Measurements from ENCODE around the gene FAM53B.

The FAM53B gene

DNA sequence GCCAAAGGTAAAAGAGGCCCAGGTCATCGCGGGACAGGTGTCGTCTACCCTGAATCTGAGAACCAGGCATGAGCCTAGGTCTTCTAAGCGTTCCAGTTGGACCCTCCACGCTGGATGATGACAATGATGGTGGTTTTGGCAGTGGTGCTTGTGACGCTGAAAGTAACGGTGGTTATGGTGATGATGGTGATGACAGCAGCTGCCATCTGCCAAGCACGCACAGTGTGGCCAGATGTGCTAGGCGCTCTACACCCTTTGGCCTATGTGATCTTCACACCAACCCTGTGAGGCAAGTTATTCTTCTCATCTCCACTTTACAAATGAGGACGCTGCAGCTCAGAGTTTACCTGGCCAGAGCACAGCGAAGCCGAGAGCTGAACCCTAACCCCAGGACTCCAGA lies 93.9 kb downstream of the FAM53B start:
- H3K27ac ChIP-seq = no peak overlapping the region; the same call in 1 of the 2 replicates
- H3K9ac ChIP-seq = no peak overlapping the region
- no peak overlapping the region for H2AFZ ChIP-seq (ENCODE audit: low read depth)

DNA sequence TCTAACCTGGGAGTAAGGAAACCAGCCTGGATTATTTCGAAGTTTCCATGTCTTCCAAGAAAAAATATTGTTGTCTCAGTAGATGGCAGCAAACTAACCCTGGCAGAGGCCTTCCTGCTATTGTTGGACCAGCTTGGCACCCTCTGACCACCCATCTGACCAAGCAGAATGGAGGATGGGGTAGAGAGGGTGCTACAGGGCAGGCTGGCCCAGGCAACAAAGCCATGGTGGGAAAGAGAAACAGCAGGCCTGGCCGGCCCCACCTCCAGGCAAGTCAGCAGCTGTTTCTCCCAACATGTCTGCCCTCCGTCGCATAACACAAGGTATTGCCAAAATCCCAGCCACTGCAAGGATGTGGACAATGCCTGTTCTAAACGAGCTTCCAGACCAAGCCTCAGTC lies 95.0 kb downstream of the FAM53B start:
- H3K27ac ChIP-seq = peak overlapping the region; percentile 99
- no peaks in the 10 kb centered on the region for H3K27me3 ChIP-seq (ENCODE audit: insufficient read depth, low read depth)
- H3K9ac ChIP-seq = peak overlapping the region; percentile 82; the same call in 1 of the 2 replicates
- H3K4me3 ChIP-seq (IDR thresholded peaks at IDR 0.05; ENCODE audit: insufficient read depth, low read depth, low read length) = no peak overlapping the region
- H3K4me1 ChIP-seq (ENCODE audit: low read depth, poor library complexity, severe bottlenecking) = peaks cover 80% of the 10 kb centered on the region
- TF ChIP-seq, protein P1, sequence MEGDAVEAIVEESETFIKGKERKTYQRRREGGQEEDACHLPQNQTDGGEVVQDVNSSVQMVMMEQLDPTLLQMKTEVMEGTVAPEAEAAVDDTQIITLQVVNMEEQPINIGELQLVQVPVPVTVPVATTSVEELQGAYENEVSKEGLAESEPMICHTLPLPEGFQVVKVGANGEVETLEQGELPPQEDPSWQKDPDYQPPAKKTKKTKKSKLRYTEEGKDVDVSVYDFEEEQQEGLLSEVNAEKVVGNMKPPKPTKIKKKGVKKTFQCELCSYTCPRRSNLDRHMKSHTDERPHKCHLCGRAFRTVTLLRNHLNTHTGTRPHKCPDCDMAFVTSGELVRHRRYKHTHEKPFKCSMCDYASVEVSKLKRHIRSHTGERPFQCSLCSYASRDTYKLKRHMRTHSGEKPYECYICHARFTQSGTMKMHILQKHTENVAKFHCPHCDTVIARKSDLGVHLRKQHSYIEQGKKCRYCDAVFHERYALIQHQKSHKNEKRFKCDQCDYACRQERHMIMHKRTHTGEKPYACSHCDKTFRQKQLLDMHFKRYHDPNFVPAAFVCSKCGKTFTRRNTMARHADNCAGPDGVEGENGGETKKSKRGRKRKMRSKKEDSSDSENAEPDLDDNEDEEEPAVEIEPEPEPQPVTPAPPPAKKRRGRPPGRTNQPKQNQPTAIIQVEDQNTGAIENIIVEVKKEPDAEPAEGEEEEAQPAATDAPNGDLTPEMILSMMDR (conservative IDR thresholded peaks at IDR 0.05; ENCODE audit: low read depth, low read length) = no peak
- H4K20me1 ChIP-seq (ENCODE audit: insufficient read depth) = no peaks in the 10 kb centered on the region
- no peak overlapping the region for H2AFZ ChIP-seq (ENCODE audit: low read depth)
- peaks cover 13% of the 10 kb centered on the region; the same call in 1 of the 2 replicates for H3K79me2 ChIP-seq (ENCODE audit: insufficient read depth, low read depth)
- no peaks in the 10 kb centered on the region for H3K36me3 ChIP-seq (ENCODE audit: insufficient read depth)
- peak overlapping the region; percentile 99 for H3K4me2 ChIP-seq

More for the DNA sequence above, 93.9 kb downstream of the FAM53B start:
- no peaks in the 10 kb centered on the region for H3K36me3 ChIP-seq (ENCODE audit: insufficient read depth)
- peaks cover 85% of the 10 kb centered on the region for H3K4me1 ChIP-seq (ENCODE audit: low read depth, poor library complexity, severe bottlenecking)
- H3K79me2 ChIP-seq (ENCODE audit: insufficient read depth, low read depth) = peaks cover 13% of the 10 kb centered on the region; the same call in 1 of the 2 replicates
- no peaks in the 10 kb centered on the region for H4K20me1 ChIP-seq (ENCODE audit: insufficient read depth)
- H3K4me2 ChIP-seq = no peak overlapping the region
- no peaks in the 10 kb centered on the region for H3K27me3 ChIP-seq (ENCODE audit: insufficient read depth, low read depth)
- no peak overlapping the region for H3K4me3 ChIP-seq (IDR thresholded peaks at IDR 0.05; ENCODE audit: insufficient read depth, low read depth, low read length)
- TF ChIP-seq, protein P1 (conservative IDR thresholded peaks at IDR 0.05; ENCODE audit: low read depth, low read length) = no peak

DNA sequence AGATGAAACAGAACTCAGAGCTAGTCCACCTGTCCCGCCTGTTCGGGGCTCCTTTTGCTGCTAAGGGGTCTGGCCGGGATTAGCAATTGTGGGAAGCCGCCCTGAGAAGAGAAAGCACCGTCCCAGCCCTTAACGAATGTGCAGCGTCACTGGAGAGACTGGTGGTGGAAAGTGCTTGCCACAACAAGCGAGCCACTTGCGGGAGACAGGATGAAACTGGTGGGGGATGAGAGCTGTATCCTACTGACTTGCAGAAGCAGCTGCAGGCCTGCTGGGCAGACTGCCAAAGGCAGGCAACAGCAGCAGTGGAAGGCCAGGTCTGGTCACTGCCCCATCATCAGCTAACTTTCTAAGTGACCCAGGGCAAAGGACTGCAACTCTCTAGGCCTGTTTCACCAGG lies 95.4 kb downstream of the FAM53B start:
- Histone ChIP-seq H3K27me3 (ENCODE audit: insufficient read depth, low read depth) (no peaks in the 10 kb centered on the region), H3K27ac (peak overlapping the region; percentile 99), H4K20me1 (ENCODE audit: insufficient read depth) (no peaks in the 10 kb centered on the region), H3K36me3 (ENCODE audit: insufficient read depth) (no peaks in the 10 kb centered on the region), H3K4me2 (peak overlapping the region; percentile 99), H3K4me1 (ENCODE audit: low read depth, poor library complexity, severe bottlenecking) (peaks cover 80% of the 10 kb centered on the region), H3K4me3 (IDR thresholded peaks at IDR 0.05; ENCODE audit: insufficient read depth, low read depth, low read length) (no peak overlapping the region), H3K79me2 (ENCODE audit: insufficient read depth, low read depth) (peaks cover 13% of the 10 kb centered on the region; the same call in 1 of the 2 replicates), H2AFZ (ENCODE audit: low read depth) (no peak overlapping the region), H3K9ac (peak overlapping the region; percentile 82)
- TF ChIP-seq, protein P1 (conservative IDR thresholded peaks at IDR 0.05; ENCODE audit: low read depth, low read length) = no peak

DNA sequence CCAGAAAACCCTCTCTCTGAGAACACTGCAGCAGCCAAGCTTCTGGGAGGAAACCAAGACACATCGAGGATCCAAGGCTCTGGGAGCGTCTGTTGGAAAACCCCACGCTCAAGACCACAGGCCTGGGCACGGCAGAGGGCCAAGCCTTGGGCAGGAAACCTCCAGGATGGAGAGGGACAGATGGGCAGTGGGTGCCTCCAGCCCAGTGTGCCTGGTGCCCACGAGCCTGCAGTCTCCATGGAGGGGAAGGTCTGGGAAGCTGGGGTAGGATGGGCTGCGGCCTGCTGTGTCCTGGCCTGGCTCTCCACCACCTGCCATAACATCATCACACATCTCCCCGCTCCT lies 96.1 kb downstream of the FAM53B start:
- peak overlapping the region; percentile 99 for H3K27ac ChIP-seq
- H3K36me3 ChIP-seq (ENCODE audit: insufficient read depth) = no peaks in the 10 kb centered on the region
- peak overlapping the region; percentile 82 for H3K9ac ChIP-seq
- TF ChIP-seq, protein P1 (conservative IDR thresholded peaks at IDR 0.05; ENCODE audit: low read depth, low read length) = no peak
- no peaks in the 10 kb centered on the region for H4K20me1 ChIP-seq (ENCODE audit: insufficient read depth)
- H3K79me2 ChIP-seq (ENCODE audit: insufficient read depth, low read depth) = peaks cover 13% of the 10 kb centered on the region; the same call in 1 of the 2 replicates
- no peak overlapping the region for H3K4me3 ChIP-seq (IDR thresholded peaks at IDR 0.05; ENCODE audit: insufficient read depth, low read depth, low read length)
- H3K4me2 ChIP-seq = peak overlapping the region; percentile 99
- H3K27me3 ChIP-seq (ENCODE audit: insufficient read depth, low read depth) = no peaks in the 10 kb centered on the region
- H3K4me1 ChIP-seq (ENCODE audit: low read depth, poor library complexity, severe bottlenecking) = peaks cover 76% of the 10 kb centered on the region
- peak overlapping the region; percentile 11; the same call in 1 of the 2 replicates for H2AFZ ChIP-seq (ENCODE audit: low read depth)
